ENCODE measurements around the gene FFAR2. TPM values are rescaled to one million over a fixed set of nuclear protein-coding genes. Genes with fewer than 3 reads are reported as not detected.

The FFAR2 gene
- total and polyA plus RNA-seq, 2 donors (not counting 1 experiment from before 2014, with no cell fraction given), result not detected

GRCh38 chr19:35476149-35476548 is 28.1 kb downstream of the FFAR2 start:
- H3K4me1 ChIP-seq (ENCODE audit: control insufficient read depth, extremely low read depth, insufficient read depth, low read length), result no peaks in the 10 kb centered on the region
- DNase-seq (ENCODE audit: low read depth in 2 of 2), result no peak
- H3K4me2 ChIP-seq (ENCODE audit: extremely low read depth, insufficient read depth, low read length), result no peak overlapping the region
- H4K20me1 ChIP-seq (ENCODE audit: control insufficient read depth, extremely low read depth, insufficient read depth, low read length), result no peaks in the 10 kb centered on the region
- TF ChIP-seq CTCF (conservative IDR thresholded peaks at IDR 0.05 in 1 of 2, IDR thresholded peaks at IDR 0.05 in 1 of 2; ENCODE audit: low read depth in 1 of 2, low read length in 2 of 2), result no peak
- no peak for TF ChIP-seq EZH2 (IDR thresholded peaks at IDR 0.05; ENCODE audit: low read length, missing control alignments)
- H3K27me3 ChIP-seq (ENCODE audit: control insufficient read depth, insufficient read depth, low read length), result no peaks in the 10 kb centered on the region
- no peak overlapping the region for H3K27ac ChIP-seq (ENCODE audit: insufficient read depth, low read length)
- H2AFZ ChIP-seq (ENCODE audit: low read length), result no peak overlapping the region
- no peak overlapping the region for H3K4me3 ChIP-seq (replicated peaks in 1 of 4; ENCODE audit: control extremely low read depth in 1 of 4, insufficient read depth in 1 of 4, low read depth in 3 of 4, low read length in 4 of 4)
- no peaks in the 10 kb centered on the region for H3K9me3 ChIP-seq (ENCODE audit: control insufficient read depth, insufficient read depth, low read depth, low read length)
- H3K79me2 ChIP-seq (ENCODE audit: control insufficient read depth, insufficient read depth, low read length), result no peaks in the 10 kb centered on the region
- H3K36me3 ChIP-seq (ENCODE audit: control insufficient read depth, insufficient read depth, low read length), result no peaks in the 10 kb centered on the region
- H3K9ac ChIP-seq (ENCODE audit: insufficient read depth, low read length), result no peak overlapping the region

GRCh38 chr19:35478794-35479677 is 31.0 kb downstream of the FFAR2 start:
- H3K9me3 ChIP-seq (ENCODE audit: control insufficient read depth, insufficient read depth, low read depth, low read length), result no peaks in the 10 kb centered on the region
- no peaks in the 10 kb centered on the region for H3K4me1 ChIP-seq (ENCODE audit: control insufficient read depth, extremely low read depth, insufficient read depth, low read length)

GRCh38 chr19:35483089-35483488 is 35.0 kb downstream of the FFAR2 start:
- no peaks in the 10 kb centered on the region for H3K36me3 ChIP-seq (ENCODE audit: control insufficient read depth, insufficient read depth, low read length)
- H3K9me3 ChIP-seq (ENCODE audit: control insufficient read depth, insufficient read depth, low read depth, low read length), result no peaks in the 10 kb centered on the region
- H2AFZ ChIP-seq (ENCODE audit: low read length), result no peak overlapping the region
- H3K79me2 ChIP-seq (ENCODE audit: control insufficient read depth, insufficient read depth, low read length), result no peaks in the 10 kb centered on the region
- DNase-seq (ENCODE audit: low read depth in 2 of 2), result no peak
- H3K4me1 ChIP-seq (ENCODE audit: control insufficient read depth, extremely low read depth, insufficient read depth, low read length), result no peaks in the 10 kb centered on the region
- no peaks in the 10 kb centered on the region for H4K20me1 ChIP-seq (ENCODE audit: control insufficient read depth, extremely low read depth, insufficient read depth, low read length)
- H3K4me3 ChIP-seq (replicated peaks in 1 of 4; ENCODE audit: control extremely low read depth in 1 of 4, insufficient read depth in 1 of 4, low read depth in 3 of 4, low read length in 4 of 4), result no peak overlapping the region
- peaks cover 17% of the 10 kb centered on the region for H3K27me3 ChIP-seq (ENCODE audit: control insufficient read depth, insufficient read depth, low read length)
- H3K4me2 ChIP-seq (ENCODE audit: extremely low read depth, insufficient read depth, low read length), result no peak overlapping the region
- no peak overlapping the region for H3K27ac ChIP-seq (ENCODE audit: insufficient read depth, low read length)
- TF ChIP-seq CTCF (conservative IDR thresholded peaks at IDR 0.05 in 1 of 2, IDR thresholded peaks at IDR 0.05 in 1 of 2; ENCODE audit: low read depth in 1 of 2, low read length in 2 of 2) (no peak), EZH2 (IDR thresholded peaks at IDR 0.05; ENCODE audit: low read length, missing control alignments) (no peak)
- no peak overlapping the region for H3K9ac ChIP-seq (ENCODE audit: insufficient read depth, low read length)

More at GRCh38 chr19:35478794-35479677, 31.0 kb downstream of the FFAR2 start:
- H4K20me1 ChIP-seq (ENCODE audit: control insufficient read depth, extremely low read depth, insufficient read depth, low read length), result no peaks in the 10 kb centered on the region
- no peak overlapping the region for H3K4me2 ChIP-seq (ENCODE audit: extremely low read depth, insufficient read depth, low read length)
- no peaks in the 10 kb centered on the region for H3K79me2 ChIP-seq (ENCODE audit: control insufficient read depth, insufficient read depth, low read length)
- no peaks in the 10 kb centered on the region for H3K27me3 ChIP-seq (ENCODE audit: control insufficient read depth, insufficient read depth, low read length)
- H2AFZ ChIP-seq (ENCODE audit: low read length), result no peak overlapping the region
- no peak overlapping the region for H3K9ac ChIP-seq (ENCODE audit: insufficient read depth, low read length)
- no peak for DNase-seq (ENCODE audit: low read depth in 2 of 2)
- H3K36me3 ChIP-seq (ENCODE audit: control insufficient read depth, insufficient read depth, low read length), result no peaks in the 10 kb centered on the region
- H3K4me3 ChIP-seq (replicated peaks in 1 of 4; ENCODE audit: control extremely low read depth in 1 of 4, insufficient read depth in 1 of 4, low read depth in 3 of 4, low read length in 4 of 4), result no peak overlapping the region
- TF ChIP-seq CTCF (conservative IDR thresholded peaks at IDR 0.05 in 1 of 2, IDR thresholded peaks at IDR 0.05 in 1 of 2; ENCODE audit: low read depth in 1 of 2, low read length in 2 of 2) (no peak), EZH2 (IDR thresholded peaks at IDR 0.05; ENCODE audit: low read length, missing control alignments) (no peak)
- H3K27ac ChIP-seq (ENCODE audit: insufficient read depth, low read length), result no peak overlapping the region
